CD4-positive, alpha-beta memory T cell (primary cell): ENCODE data around the gene TNS1. TPM values are rescaled to one million over a fixed set of nuclear protein-coding genes. Genes with fewer than 3 reads are reported as not detected.

Experiments used
- CTCF ChIA-PET: fragments of 350-600 bp; sonication (Branson Sonifier 250); formaldehyde crosslinking; loops from one replicate; lab custom pipeline; 2021; ENCODE audit warnings: inconsistent platforms; ENCODE audit not compliant: partially characterized antibody; lab: Charles Lee
- POLR2A ChIA-PET: fragments of 350-600 bp; sonication (Branson Sonifier 250); formaldehyde crosslinking; loops from one replicate; lab custom pipeline; 2021; ENCODE audit not compliant: partially characterized antibody; lab: Charles Lee
- DNase-seq, 5 donors: peaks; one replicate each; pipeline versions ENCODE4 v3.0.0 to v3.0.0-alpha.2; 2020 to 2022; ENCODE audit warnings: mixed read lengths in 1 of 5
- H3K27ac ChIP-seq: one replicate; pipeline ENCODE4 v1.7.0; 2013; ENCODE audit warnings: low read depth, low read length
- H3K27me3 ChIP-seq: 2 replicates; pipeline ENCODE4 v1.7.0; 2013; ENCODE audit warnings: mild to moderate bottlenecking, low read length, moderate library complexity; ENCODE audit not compliant: insufficient read depth
- H3K36me3 ChIP-seq: 2 replicates; pipeline ENCODE4 v1.7.0; 2013; ENCODE audit warnings: mild to moderate bottlenecking, low read length, moderate library complexity; ENCODE audit not compliant: insufficient read depth
- H3K4me1 ChIP-seq: 2 replicates; pipeline ENCODE4 v1.7.0; 2013; ENCODE audit warnings: mild to moderate bottlenecking, low read length, moderate library complexity; ENCODE audit not compliant: insufficient read depth
- H3K4me3 ChIP-seq, 2 donors: one replicate each; pipeline ENCODE4 v1.7.0; 2013; ENCODE audit warnings: low read length in 2 of 2, mild to moderate bottlenecking in 1 of 2
- H3K9me3 ChIP-seq, 2 donors: one replicate each; pipeline ENCODE4 v1.7.0; 2013; ENCODE audit warnings: low read length in 2 of 2, control low read depth in 1 of 2; ENCODE audit not compliant: control insufficient read depth in 1 of 2
- H3K27ac Mint-ChIP-seq, 7 donors: one replicate each; pipeline ENCODE4 v1.8.0; 2020 to 2021; ENCODE audit warnings: mixed read lengths in 7 of 7, mild to moderate bottlenecking in 6 of 7, inconsistent platforms in 3 of 7, moderate library complexity in 3 of 7
- H3K27me3 Mint-ChIP-seq, 2 donors: one replicate each; pipeline ENCODE4 v1.8.0; 2020 to 2021; ENCODE audit warnings: mixed read lengths in 2 of 2
- H3K36me3 Mint-ChIP-seq, 2 donors: one replicate each; pipeline ENCODE4 v1.8.0; 2020 to 2021; ENCODE audit warnings: mixed read lengths in 2 of 2, inconsistent platforms in 1 of 2, mild to moderate bottlenecking in 1 of 2
- H3K4me1 Mint-ChIP-seq, 4 donors: one replicate each; pipeline ENCODE4 v1.8.0; 2020 to 2021; ENCODE audit warnings: mixed read lengths in 4 of 4, mild to moderate bottlenecking in 1 of 4
- H3K4me3 Mint-ChIP-seq, 8 donors: one replicate each; pipeline ENCODE4 v1.8.0; 2020 to 2021; ENCODE audit warnings: mixed read lengths in 8 of 8, mild to moderate bottlenecking in 7 of 8, moderate library complexity in 6 of 8, inconsistent platforms in 3 of 8
- H3K9me3 Mint-ChIP-seq, 8 donors: one replicate each; pipeline ENCODE4 v1.8.0; 2020 to 2021; ENCODE audit warnings: mixed read lengths in 8 of 8, mild to moderate bottlenecking in 5 of 8, inconsistent platforms in 3 of 8, moderate library complexity in 1 of 8
- intact Hi-C: fragments of 100-400 bp; cut with micrococcal nuclease; formaldehyde crosslinking; loops from one replicate; pipeline ENCODE4 v1.15.1; 2023
- polyA plus RNA-seq, 2 donors: library from polyadenylated mRNA; unstranded; fragments of 300-500 nt; fragmentation: Illumina TruSeq; gene quantifications; one replicate each; pipeline ENCODE4 v1.2.3, GENCODE V29; 2021
- total RNA-seq, 2 experiments: library from RNA; stranded (reverse); gene quantifications; one replicate each; pipeline ENCODE4 v1.2.3, GENCODE V29; 2021

TNS1 gene
- total and polyA plus RNA-seq, 4 experiments from 2014 or later, result 0.78 to 1.2 TPM; not detected in 2

GRCh38 chr2:218033590-218034496, 31.0 kb upstream of the TNS1 start:
- Histone ChIP-seq H3K27ac (no peak overlapping the region), H3K9me3 (no peaks in the 10 kb centered on the region), H3K4me3 (peak overlapping the region in 1 of 2 donors; percentile 63), H3K27me3 (no peaks in the 10 kb centered on the region), H3K4me1 (peaks cover 14% of the 10 kb centered on the region), H3K36me3 (no peaks in the 10 kb centered on the region)
- Mint-ChIP-seq H3K36me3 (no peaks in the 10 kb centered on the region), H3K4me3 (peak overlapping the region; percentile 34 to 85 (median 78)), H3K27ac (peak overlapping the region in 5 of 7 donors; percentile 24 to 85 (median 52)), H3K9me3 (no peaks in the 10 kb centered on the region), H3K27me3 (peaks cover 2 to 3% of the 10 kb centered on the region in 2 donors), H3K4me1 (peaks cover 4 to 11% (median 6%) of the 10 kb centered on the region in 4 donors)
- ChIA-PET CTCF (interaction anchor here (0.5 to 3.2 kb wide), 11 partner anchors 9 to 322 kb away, joined by 3 to 18 read pairs (median 4); partner anchors contain the start of gene RUFY4), POLR2A (no interaction called here)
- intact Hi-C loops, result loop anchor here (1.0 to 5.0 kb wide), 3 partner anchors 147 to 249 kb away; no protein-coding TSS in a partner anchor
- DNase-seq, result peak in 1 of 5 donors; percentile 9

DNA sequence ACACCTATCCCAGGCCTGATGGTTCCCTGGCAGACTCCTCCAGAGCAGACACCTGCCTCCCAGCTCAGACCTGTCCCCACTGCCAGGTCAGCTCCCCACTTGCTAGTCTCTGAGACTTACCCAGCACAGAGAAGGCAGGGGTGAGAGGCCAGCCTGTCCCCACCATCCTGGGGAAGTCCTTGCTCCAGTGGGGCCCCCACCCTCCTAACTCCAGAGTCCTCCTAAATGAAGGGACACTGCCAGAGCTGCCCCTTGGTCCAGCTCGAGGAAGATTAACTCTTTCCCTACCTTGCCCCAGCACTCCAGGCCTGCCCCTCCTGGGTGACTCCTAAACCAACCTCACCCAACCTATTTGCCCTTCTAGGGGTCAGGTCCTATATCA, 30.4 kb upstream of the TNS1 start:
- no peaks in the 10 kb centered on the region for H3K27me3 ChIP-seq
- H3K4me3 Mint-ChIP-seq, result peak overlapping the region in 1 of 8 donors; percentile 43
- no peaks in the 10 kb centered on the region for H3K9me3 ChIP-seq
- H3K4me1 ChIP-seq, result peaks cover 14% of the 10 kb centered on the region
- no peaks in the 10 kb centered on the region for H3K36me3 ChIP-seq
- ChIA-PET CTCF (interaction anchor here (0.9 to 3.2 kb wide), 7 partner anchors 9 to 321 kb away, joined by 3 to 18 read pairs (median 4); partner anchors contain the start of gene RUFY4), POLR2A (no interaction called here)
- no peaks in the 10 kb centered on the region for H3K36me3 Mint-ChIP-seq
- H3K4me3 ChIP-seq, result no peak overlapping the region
- H3K27ac ChIP-seq, result no peak overlapping the region
- peaks cover 2 to 11% (median 6%) of the 10 kb centered on the region in 4 donors for H3K4me1 Mint-ChIP-seq
- no peak overlapping the region for H3K27ac Mint-ChIP-seq
- intact Hi-C loops, result loop anchor here (5.0 kb wide), 1 partner anchor 146 kb away; no protein-coding TSS in a partner anchor
- DNase-seq, result no peak
- peaks cover 0 to 2% of the 10 kb centered on the region in 2 donors for H3K27me3 Mint-ChIP-seq
- H3K9me3 Mint-ChIP-seq, result no peaks in the 10 kb centered on the region

GRCh38 chr2:218032336-218033171, 29.8 kb upstream of the TNS1 start:
- peaks cover 14% of the 10 kb centered on the region for H3K4me1 ChIP-seq
- ChIA-PET CTCF (interaction anchor here (0.9 to 3.2 kb wide), 7 partner anchors 9 to 320 kb away, joined by 3 to 18 read pairs (median 4); partner anchors contain the start of gene RUFY4), POLR2A (no interaction called here)
- H3K9me3 Mint-ChIP-seq, result no peaks in the 10 kb centered on the region
- H3K9me3 ChIP-seq, result no peaks in the 10 kb centered on the region
- no peak overlapping the region for H3K4me3 ChIP-seq
- DNase-seq, result no peak
- no peaks in the 10 kb centered on the region for H3K36me3 Mint-ChIP-seq
- H3K4me3 Mint-ChIP-seq, result no peak overlapping the region
- H3K27me3 Mint-ChIP-seq, result no peaks in the 10 kb centered on the region
- no peaks in the 10 kb centered on the region for H3K36me3 ChIP-seq
- intact Hi-C loops, result loop anchor here (5.0 kb wide), 1 partner anchor 145 kb away; no protein-coding TSS in a partner anchor
- H3K27me3 ChIP-seq, result no peaks in the 10 kb centered on the region
- H3K4me1 Mint-ChIP-seq, result peaks cover 2 to 11% (median 6%) of the 10 kb centered on the region in 4 donors
- H3K27ac Mint-ChIP-seq, result peak overlapping the region in 1 of 7 donors; percentile 47
- H3K27ac ChIP-seq, result no peak overlapping the region

- Mint-ChIP-seq H3K9me3 (no peaks in the 10 kb centered on the region), H3K27ac (no peak overlapping the region), H3K4me1 (peaks cover 2 to 11% (median 6%) of the 10 kb centered on the region in 4 donors), H3K27me3 (no peaks in the 10 kb centered on the region), H3K36me3 (no peaks in the 10 kb centered on the region), H3K4me3 (no peak overlapping the region)
- POLR2A ChIA-PET, result no interaction called here
- Histone ChIP-seq H3K36me3 (no peaks in the 10 kb centered on the region), H3K9me3 (no peaks in the 10 kb centered on the region), H3K27me3 (no peaks in the 10 kb centered on the region), H3K4me3 (no peak overlapping the region), H3K27ac (no peak overlapping the region), H3K4me1 (peaks cover 14% of the 10 kb centered on the region)
- CTCF ChIA-PET, result interaction anchor here (2.6 to 3.2 kb wide), 2 partner anchors 11 to 246 kb away, joined by 11 to 13 read pairs; no protein-coding TSS in a partner anchor
- DNase-seq, result no peak
- intact Hi-C loops, result loop anchor here (5.0 kb wide), 1 partner anchor 145 kb away; no protein-coding TSS in a partner anchor
These were observed 29.0 kb upstream of the TNS1 start for GRCh38 chr2:218031771-218032257.

- ChIA-PET CTCF (interaction anchor here (3.2 kb wide), 1 partner anchor 11 kb away, joined by 13 read pairs; no protein-coding TSS in a partner anchor), POLR2A (no interaction called here)
- no peak for DNase-seq
- no peak overlapping the region for H3K4me3 ChIP-seq
- Mint-ChIP-seq H3K4me1 (peaks cover 2 to 11% (median 6%) of the 10 kb centered on the region in 4 donors), H3K9me3 (no peaks in the 10 kb centered on the region), H3K27ac (no peak overlapping the region), H3K4me3 (no peak overlapping the region), H3K36me3 (no peaks in the 10 kb centered on the region), H3K27me3 (no peaks in the 10 kb centered on the region)
- peaks cover 14% of the 10 kb centered on the region for H3K4me1 ChIP-seq
- no peak overlapping the region for H3K27ac ChIP-seq
- H3K36me3 ChIP-seq, result no peaks in the 10 kb centered on the region
- H3K27me3 ChIP-seq, result no peaks in the 10 kb centered on the region
- no peaks in the 10 kb centered on the region for H3K9me3 ChIP-seq
- intact Hi-C loops, result loop anchor here (5.0 kb wide), 1 partner anchor 144 kb away; no protein-coding TSS in a partner anchor
These were observed 28.5 kb upstream of the TNS1 start for GRCh38 chr2:218031261-218031660.

DNA sequence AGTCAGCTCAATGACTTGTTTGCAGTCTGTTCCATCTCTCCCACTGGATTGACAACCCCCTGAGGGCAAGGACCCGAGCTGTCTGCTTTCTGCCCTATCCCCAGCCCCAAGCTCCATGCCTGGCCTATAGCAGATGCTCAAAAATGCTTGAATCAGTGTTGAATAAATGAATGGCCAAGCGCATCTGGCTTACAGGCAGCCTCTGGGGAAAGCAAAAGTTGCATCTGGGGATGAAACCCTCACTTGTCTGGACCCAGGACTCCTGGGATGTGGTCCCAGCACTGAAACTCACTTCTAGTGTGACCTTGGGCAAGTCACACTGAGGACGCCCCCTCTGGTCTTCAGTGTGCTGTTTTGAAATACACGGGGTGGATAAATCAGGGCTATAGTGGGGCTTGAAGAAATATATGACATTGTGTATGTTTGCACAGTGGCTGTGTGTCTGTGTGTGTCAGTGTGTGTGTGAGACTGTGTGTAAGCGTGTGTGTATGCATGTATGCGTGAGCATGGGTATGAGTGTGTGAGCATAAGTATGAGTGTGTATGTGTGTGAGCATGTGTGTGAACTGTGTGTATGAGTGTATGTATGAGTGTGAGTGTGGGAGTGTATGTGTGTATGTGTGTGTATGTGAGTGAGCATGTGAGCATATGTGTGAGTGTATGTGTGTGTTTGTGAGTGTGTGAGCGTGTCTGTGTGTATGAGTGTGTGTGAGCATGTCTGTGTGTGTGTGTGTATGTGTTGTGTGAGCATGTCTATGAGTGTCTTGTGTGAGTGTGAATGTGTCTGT, 27.8 kb upstream of the TNS1 start:
- H3K27ac ChIP-seq, result no peak overlapping the region
- POLR2A ChIA-PET, result no interaction called here
- no peaks in the 10 kb centered on the region for H3K27me3 ChIP-seq
- intact Hi-C loops, result loop anchor here (5.0 kb wide), 1 partner anchor 143 kb away; no protein-coding TSS in a partner anchor
- no peak for DNase-seq
- Mint-ChIP-seq H3K9me3 (no peaks in the 10 kb centered on the region), H3K4me3 (no peak overlapping the region), H3K4me1 (peaks cover 2 to 11% (median 6%) of the 10 kb centered on the region in 4 donors), H3K36me3 (no peaks in the 10 kb centered on the region), H3K27me3 (no peaks in the 10 kb centered on the region), H3K27ac (no peak overlapping the region)
- no peak overlapping the region for H3K4me3 ChIP-seq
- H3K4me1 ChIP-seq, result peaks cover 14% of the 10 kb centered on the region
- H3K9me3 ChIP-seq, result no peaks in the 10 kb centered on the region
- CTCF ChIA-PET, result no interaction called here
- H3K36me3 ChIP-seq, result no peaks in the 10 kb centered on the region
